Stimulated activated CD8-positive, alpha-beta memory T cell treated with anti-CD3 and anti-CD28 coated beads, Interleukin-15, amount 100 ng/mL, for 1 hour (primary cell): Measurements from ENCODE around the gene DEDD2.
"Not testable (repeated sequence)": the region's sequence is repeated elsewhere in the genome, so short reads cannot be mapped to it uniquely, and the experiment has no call there.

Experiments
- DNase-seq: peaks from one replicate; pipeline ENCODE4 v3.0.0-alpha.2; 2020; ENCODE audit warnings: low read depth

DEDD2 gene

GRCh38 chr19:42217520-42218437, at the start of gene DEDD2:
DEDD2 (minus strand) TSS chr19:42217677; CDS start chr19:42217007, 670 bp downstream.
- DNase-seq = peak; percentile 98

- DNase-seq = not testable (repeated sequence)
Observed at GRCh38 chr19:42266928-42267603, 49.6 kb upstream of the DEDD2 start.

- not testable (repeated sequence) for DNase-seq
Observed at GRCh38 chr19:42266105-42266504, 48.6 kb upstream of the DEDD2 start.

GRCh38 chr19:42261763-42262162, 44.3 kb upstream of the DEDD2 start:
- DNase-seq = no peak

- not testable (repeated sequence) for DNase-seq
Observed at GRCh38 chr19:42257842-42258241, 40.4 kb upstream of the DEDD2 start.

GRCh38 chr19:42255766-42256745, 38.6 kb upstream of the DEDD2 start:
- DNase-seq = no peak

GRCh38 chr19:42254850-42255765, 37.6 kb upstream of the DEDD2 start, which contains the start of gene ERF:
ERF (minus strand) TSS chr19:42255128; CDS start chr19:42254999, 129 bp downstream.
- peak; percentile 86 for DNase-seq

- peak; percentile 58 for DNase-seq
Observed at GRCh38 chr19:42254089-42254849, 36.8 kb upstream of the DEDD2 start.

GRCh38 chr19:42253245-42254088, 36.0 kb upstream of the DEDD2 start:
- no peak for DNase-seq

- no peak for DNase-seq
Observed at GRCh38 chr19:42252365-42253244, 35.1 kb upstream of the DEDD2 start.

GRCh38 chr19:42251572-42252358, 34.3 kb upstream of the DEDD2 start:
- no peak for DNase-seq

- DNase-seq = no peak
Observed at GRCh38 chr19:42250666-42251531, 33.4 kb upstream of the DEDD2 start.

- no peak for DNase-seq
Observed at GRCh38 chr19:42250183-42250665, 32.7 kb upstream of the DEDD2 start.

GRCh38 chr19:42249769-42250168, 32.3 kb upstream of the DEDD2 start:
- DNase-seq = no peak

- no peak for DNase-seq
Observed at GRCh38 chr19:42249149-42249750, 31.8 kb upstream of the DEDD2 start.
